ENCODE results near the gene PSMA6.
"Not testable (repeated sequence)": the region's sequence is repeated elsewhere in the genome, so short reads cannot be mapped to it uniquely, and the experiment has no call there.

PSMA6 gene

GRCh38 chr14:35326375-35326774 is 34.2 kb downstream of the PSMA6 start:
- DNase-seq = no peak

GRCh38 chr14:35331605-35332516 is 39.7 kb downstream of the PSMA6 start:
- no peak for DNase-seq

GRCh38 chr14:35332517-35333263 is 40.5 kb downstream of the PSMA6 start:
- peak; percentile 12 for DNase-seq

- no peak for DNase-seq
Measured at GRCh38 chr14:35333264-35333730, 41.1 kb downstream of the PSMA6 start.

- no peak for DNase-seq
Measured at GRCh38 chr14:35333797-35334743, 41.9 kb downstream of the PSMA6 start.

- no peak for DNase-seq
Measured at GRCh38 chr14:35335388-35336092, 43.4 kb downstream of the PSMA6 start.

- not testable (repeated sequence) for DNase-seq
Measured at GRCh38 chr14:35336171-35336493, 44.0 kb downstream of the PSMA6 start.

- no peak for DNase-seq
Measured at GRCh38 chr14:35336494-35337268, 44.5 kb downstream of the PSMA6 start.

- DNase-seq = no peak
Measured at GRCh38 chr14:35337269-35338255, 45.4 kb downstream of the PSMA6 start.

- DNase-seq = no peak
Measured at GRCh38 chr14:35338731-35339405, 46.7 kb downstream of the PSMA6 start.

- DNase-seq = no peak
Measured at GRCh38 chr14:35339761-35340406, 47.7 kb downstream of the PSMA6 start.

GRCh38 chr14:35340616-35341453 is 48.7 kb downstream of the PSMA6 start:
- no peak for DNase-seq

GRCh38 chr14:35341454-35341750 is 49.2 kb downstream of the PSMA6 start:
- no peak for DNase-seq

GRCh38 chr14:35341751-35342488 is 49.7 kb downstream of the PSMA6 start:
- peak; percentile 80 for DNase-seq

GRCh38 chr14:35342489-35343010 is 50.4 kb downstream of the PSMA6 start:
- no peak for DNase-seq

GRCh38 chr14:35343702-35344101 is 51.5 kb downstream of the PSMA6 start:
- no peak for DNase-seq

GRCh38 chr14:35344107-35344807 is 52.1 kb downstream of the PSMA6 start:
- no peak for DNase-seq
